ENCODE measurements around the gene UBAC2. TPM values are rescaled to one million over a fixed set of nuclear protein-coding genes. Genes with fewer than 3 reads are reported as not detected.

UBAC2 gene
- total RNA-seq, 1 experiment from 2014 or later: 103 TPM

GRCh38 chr13:99287551-99287950 is 86.9 kb downstream of the UBAC2 start:
- no peaks in the 10 kb centered on the region; the same call in 1 of the 2 replicates for H3K36me3 ChIP-seq (ENCODE audit: control insufficient read depth, insufficient read depth, low read length)
- H3K4me1 ChIP-seq: no peaks in the 10 kb centered on the region
- DNase-seq: no peak
- Mint-ChIP-seq H3K27ac (ENCODE audit: unreplicated experiment) (no peak overlapping the region), H3K36me3 (ENCODE audit: insufficient read depth, unreplicated experiment) (peaks cover 14% of the 10 kb centered on the region), H3K9me3 (ENCODE audit: unreplicated experiment) (no peaks in the 10 kb centered on the region), H3K4me3 (ENCODE audit: unreplicated experiment) (no peak overlapping the region), H3K4me1 (ENCODE audit: low read depth, unreplicated experiment) (peaks cover 7% of the 10 kb centered on the region), H3K27me3 (ENCODE audit: insufficient read depth, unreplicated experiment) (no peaks in the 10 kb centered on the region)
- H3K4me3 ChIP-seq (ENCODE audit: low read depth, low read length): no peak overlapping the region
- H3K27me3 ChIP-seq (replicated peaks; ENCODE audit: control insufficient read depth, insufficient read depth, low read length): no peaks in the 10 kb centered on the region
- CTCF ChIA-PET: no interaction called here
- POLR2A ChIA-PET: no interaction called here
- BruUV-seq (replicated peaks): no TSS peak
- no peaks in the 10 kb centered on the region for H3K9me3 ChIP-seq
- TF ChIP-seq, protein P1, sequence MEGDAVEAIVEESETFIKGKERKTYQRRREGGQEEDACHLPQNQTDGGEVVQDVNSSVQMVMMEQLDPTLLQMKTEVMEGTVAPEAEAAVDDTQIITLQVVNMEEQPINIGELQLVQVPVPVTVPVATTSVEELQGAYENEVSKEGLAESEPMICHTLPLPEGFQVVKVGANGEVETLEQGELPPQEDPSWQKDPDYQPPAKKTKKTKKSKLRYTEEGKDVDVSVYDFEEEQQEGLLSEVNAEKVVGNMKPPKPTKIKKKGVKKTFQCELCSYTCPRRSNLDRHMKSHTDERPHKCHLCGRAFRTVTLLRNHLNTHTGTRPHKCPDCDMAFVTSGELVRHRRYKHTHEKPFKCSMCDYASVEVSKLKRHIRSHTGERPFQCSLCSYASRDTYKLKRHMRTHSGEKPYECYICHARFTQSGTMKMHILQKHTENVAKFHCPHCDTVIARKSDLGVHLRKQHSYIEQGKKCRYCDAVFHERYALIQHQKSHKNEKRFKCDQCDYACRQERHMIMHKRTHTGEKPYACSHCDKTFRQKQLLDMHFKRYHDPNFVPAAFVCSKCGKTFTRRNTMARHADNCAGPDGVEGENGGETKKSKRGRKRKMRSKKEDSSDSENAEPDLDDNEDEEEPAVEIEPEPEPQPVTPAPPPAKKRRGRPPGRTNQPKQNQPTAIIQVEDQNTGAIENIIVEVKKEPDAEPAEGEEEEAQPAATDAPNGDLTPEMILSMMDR (IDR thresholded peaks at IDR 0.05; ENCODE audit: insufficient read depth in 1 of 2, low read depth in 1 of 2, low read length in 1 of 2, severe bottlenecking in 1 of 2, unreplicated experiment in 1 of 2): no peak
- intact Hi-C loops (cut with micrococcal nuclease; ENCODE audit: unreplicated experiment): no loop called here

- H3K36me3 Mint-ChIP-seq (ENCODE audit: insufficient read depth, unreplicated experiment): peaks cover 14% of the 10 kb centered on the region
- H3K4me1 Mint-ChIP-seq (ENCODE audit: low read depth, unreplicated experiment): peaks cover 7% of the 10 kb centered on the region
- H3K9me3 Mint-ChIP-seq (ENCODE audit: unreplicated experiment): no peaks in the 10 kb centered on the region
- H3K4me1 ChIP-seq: no peaks in the 10 kb centered on the region
- no peaks in the 10 kb centered on the region for H3K27me3 Mint-ChIP-seq (ENCODE audit: insufficient read depth, unreplicated experiment)
- TF ChIP-seq, protein P1 (IDR thresholded peaks at IDR 0.05; ENCODE audit: insufficient read depth in 1 of 2, low read depth in 1 of 2, low read length in 1 of 2, severe bottlenecking in 1 of 2, unreplicated experiment in 1 of 2): no peak
- no peak overlapping the region for H3K4me3 Mint-ChIP-seq (ENCODE audit: unreplicated experiment)
- no peak overlapping the region for H3K27ac Mint-ChIP-seq (ENCODE audit: unreplicated experiment)
- no TSS peak for BruUV-seq (replicated peaks)
- no peak overlapping the region for H3K4me3 ChIP-seq (ENCODE audit: low read depth, low read length)
- no peaks in the 10 kb centered on the region for H3K9me3 ChIP-seq
- ChIA-PET CTCF (no interaction called here), POLR2A (no interaction called here)
- H3K36me3 ChIP-seq (ENCODE audit: control insufficient read depth, insufficient read depth, low read length): no peaks in the 10 kb centered on the region; the same call in 1 of the 2 replicates
- intact Hi-C loops (cut with micrococcal nuclease; ENCODE audit: unreplicated experiment): no loop called here
- DNase-seq: no peak
- no peaks in the 10 kb centered on the region for H3K27me3 ChIP-seq (replicated peaks; ENCODE audit: control insufficient read depth, insufficient read depth, low read length)
Observed at GRCh38 chr13:99288089-99288488, 87.4 kb downstream of the UBAC2 start.

DNA sequence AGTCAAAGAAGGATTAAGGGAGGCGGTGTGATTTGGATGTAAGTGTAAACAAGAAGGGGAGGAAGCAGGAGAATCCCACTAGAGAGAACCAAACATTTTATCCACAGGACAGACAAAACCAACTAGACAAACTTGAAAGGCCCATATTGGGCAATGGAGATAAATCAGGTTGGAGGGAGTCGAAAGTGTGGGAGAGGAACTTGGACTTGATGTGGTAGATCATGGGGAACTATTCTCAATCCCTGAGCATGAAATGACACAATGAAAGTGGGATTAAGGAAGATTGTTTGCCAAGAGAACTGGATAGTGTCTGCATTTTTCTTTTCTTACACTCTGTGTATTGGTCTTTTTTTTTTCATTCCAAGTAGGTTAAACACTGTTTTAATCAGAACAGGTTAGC is 88.6 kb downstream of the UBAC2 start:
- no peaks in the 10 kb centered on the region for H3K9me3 Mint-ChIP-seq (ENCODE audit: unreplicated experiment)
- intact Hi-C loops (cut with micrococcal nuclease; ENCODE audit: unreplicated experiment): no loop called here
- H3K4me1 Mint-ChIP-seq (ENCODE audit: low read depth, unreplicated experiment): peaks cover 7% of the 10 kb centered on the region
- no peak for DNase-seq
- ChIA-PET POLR2A (no interaction called here), CTCF (no interaction called here)
- no peaks in the 10 kb centered on the region for H3K4me1 ChIP-seq
- TF ChIP-seq, protein P1 (IDR thresholded peaks at IDR 0.05; ENCODE audit: insufficient read depth in 1 of 2, low read depth in 1 of 2, low read length in 1 of 2, severe bottlenecking in 1 of 2, unreplicated experiment in 1 of 2): no peak
- no peak overlapping the region for H3K4me3 ChIP-seq (ENCODE audit: low read depth, low read length)
- H3K4me3 Mint-ChIP-seq (ENCODE audit: unreplicated experiment): no peak overlapping the region
- no peaks in the 10 kb centered on the region; the same call in 1 of the 2 replicates for H3K36me3 ChIP-seq (ENCODE audit: control insufficient read depth, insufficient read depth, low read length)
- H3K27me3 Mint-ChIP-seq (ENCODE audit: insufficient read depth, unreplicated experiment): no peaks in the 10 kb centered on the region
- no TSS peak for BruUV-seq (replicated peaks)
- peaks cover 14% of the 10 kb centered on the region for H3K36me3 Mint-ChIP-seq (ENCODE audit: insufficient read depth, unreplicated experiment)
- H3K9me3 ChIP-seq: no peaks in the 10 kb centered on the region
- H3K27me3 ChIP-seq (replicated peaks; ENCODE audit: control insufficient read depth, insufficient read depth, low read length): no peaks in the 10 kb centered on the region
- H3K27ac Mint-ChIP-seq (ENCODE audit: unreplicated experiment): no peak overlapping the region
